Measurements from ENCODE around the gene ASGR2. TPM values are rescaled to one million over a fixed set of nuclear protein-coding genes. Genes with fewer than 3 reads are reported as not detected.

The ASGR2 gene
- total and polyA plus RNA-seq, 2 of the 13 experiments (the other 11 are each of a cell fraction or from before 2014, with no cell fraction given), result 320 to 754 TPM

GRCh38 chr17:7124923-7125322 lies 10.3 kb upstream of the ASGR2 start (continued):
- TF ChIP-seq FOXC1 (CRISPR knock-in tag; IDR thresholded peaks at IDR 0.05; ENCODE audit: borderline replicate concordance) (no peak), DDIT3 (CRISPR knock-in tag; IDR thresholded peaks at IDR 0.05) (no peak), MYPOP (CRISPR knock-in tag; IDR thresholded peaks at IDR 0.05) (no peak), SMAD1 (CRISPR knock-in tag; IDR thresholded peaks at IDR 0.05; ENCODE audit: borderline replicate concordance, low read depth) (no peak), ZNF407 (CRISPR knock-in tag; IDR thresholded peaks at IDR 0.05; ENCODE audit: not compliant biosample characterization) (no peak)
